HepG2 (cell line): Measurements from ENCODE around the gene FAM234B. TPM values are rescaled to one million over a fixed set of nuclear protein-coding genes. Genes with fewer than 3 reads are reported as not detected.

ENCODE experiments used
- ATAC-seq: fragments of 200-7000 bp; cut with Tn5 transposase; 3 replicates; pipeline ENCODE4 v1.9.1; 2020; ENCODE audit warnings: mild to moderate bottlenecking, moderate library complexity
- BruUV-seq: library from RNA; stranded (reverse); fragments of 400-500 nt; replicated peaks from 2 replicates; lab custom pipeline; 2021; lab: Mats Ljungman, UMichigan
- CTCF ChIA-PET: fragments of 300-600 bp; formaldehyde crosslinking; extraction: SDS; loops from one replicate; lab custom pipeline; 2021; ENCODE audit warnings: low total read pairs, inconsistent platforms, low intra/inter-chr PET ratio; lab: Yijun Ruan, JAX
- POLR2A ChIA-PET: fragments of 350-600 bp; sonication (Branson Sonifier 250); formaldehyde crosslinking; loops from one replicate; lab custom pipeline; 2020; ENCODE audit warnings: antibody characterized with exemption, inconsistent platforms; lab: Yijun Ruan, JAX
- DNase-seq: peaks from one replicate; pipeline ENCODE4 v3.0.0-alpha.2; 2015; ENCODE audit warnings: low spot score
- FAIRE-seq: peaks from 3 replicates; lab custom pipeline; 2011; peaks lifted over from hg19 to GRCh38; lab: Jason Lieb, UNC
- H2AFZ ChIP-seq: one replicate; pipeline ENCODE4 v1.6.1; 2011; ENCODE audit warnings: low read length, inconsistent platforms
- H3K27ac ChIP-seq: fragments of 300-600 bp; 3 replicates; pipeline ENCODE4 v1.8.0; 2011; ENCODE audit warnings: mixed run types, mild to moderate bottlenecking, mixed read lengths, low read length, inconsistent platforms; ENCODE audit not compliant: insufficient read depth; ENCODE audit errors: extremely low read length
- H3K27me3 ChIP-seq, 2 experiments: fragments of 200-600 bp in 1 of 2; 2 replicates in 1 of 2; 3 replicates in 1 of 2; pipeline versions ENCODE4 v1.6.0 to v1.8.0; 2011; ENCODE audit warnings: low read length in 2 of 2, mild to moderate bottlenecking in 2 of 2, moderate library complexity in 2 of 2, inconsistent platforms in 1 of 2; ENCODE audit not compliant: insufficient read depth in 2 of 2, control insufficient read depth in 1 of 2
- H3K36me3 ChIP-seq, 2 experiments: fragments of 200-600 bp in 1 of 2; replicated peaks in 1 of 2; 2 replicates in 1 of 2; 3 replicates in 1 of 2; pipeline versions ENCODE4 v1.5.1 to v1.8.0; 2011; ENCODE audit warnings: low read length in 2 of 2, inconsistent platforms in 1 of 2; ENCODE audit not compliant: insufficient read depth in 2 of 2, control insufficient read depth in 1 of 2
- H3K4me1 ChIP-seq: 2 replicates; pipeline ENCODE4 v1.5.1; 2012; ENCODE audit warnings: low read length, inconsistent platforms; ENCODE audit not compliant: insufficient read depth
- H3K4me2 ChIP-seq: 2 replicates; pipeline ENCODE4 v1.6.0; 2011; ENCODE audit warnings: low read depth, low read length, inconsistent platforms
- H3K4me3 ChIP-seq, 3 experiments: fragments of 200-600 bp in 1 of 3; sonication (generic), shearing (Covaris generic) in 1 of 3; replicated peaks in 1 of 3; 2 replicates each; pipeline ENCODE4 v1.5.1; 2011 to 2016; ENCODE audit warnings: low read length in 3 of 3, inconsistent platforms in 2 of 3, low read depth in 2 of 3, mild to moderate bottlenecking in 2 of 3, control low read depth in 1 of 3, mixed read lengths in 1 of 3; ENCODE audit not compliant: insufficient read depth in 1 of 3
- H3K79me2 ChIP-seq: one replicate; pipeline ENCODE4 v1.6.1; 2011; ENCODE audit warnings: low read length, inconsistent platforms; ENCODE audit not compliant: insufficient read depth
- H3K9ac ChIP-seq: 2 replicates; pipeline ENCODE4 v1.6.0; 2011; ENCODE audit warnings: mild to moderate bottlenecking, low read depth, low read length, inconsistent platforms; ENCODE audit not compliant: insufficient read depth
- H3K9me3 ChIP-seq: 2 replicates; pipeline ENCODE4 v1.5.1; 2012; ENCODE audit warnings: mild to moderate bottlenecking, low read length
- H4K20me1 ChIP-seq: 2 replicates; pipeline ENCODE4 v1.6.0; 2011; ENCODE audit warnings: inconsistent platforms, mild to moderate bottlenecking, low read length, moderate library complexity; ENCODE audit not compliant: insufficient read depth
- ASH2L ChIP-seq: fragments of 300-600, 200-600 bp; sonication (generic); IDR thresholded peaks from 2 replicates; pipeline ENCODE4 v1.7.0; 2017; ENCODE audit warnings: low read depth, mild to moderate bottlenecking, moderate library complexity, mixed read lengths, low read length; ENCODE audit not compliant: insufficient read length
- BCL3 ChIP-seq: sonication (generic); formaldehyde crosslinking; IDR thresholded peaks from 2 replicates; pipeline ENCODE4 v1.5.1; 2020; ENCODE audit warnings: mild to moderate bottlenecking, missing genetic modification reagents, moderate library complexity
- CHCHD3 ChIP-seq: sonication (generic); formaldehyde crosslinking; IDR thresholded peaks from 2 replicates; pipeline ENCODE4 v1.8.0; 2022; ENCODE audit warnings: mild to moderate bottlenecking, missing genetic modification reagents, moderate library complexity
- DRAP1 ChIP-seq: IDR thresholded peaks from 2 replicates; pipeline ENCODE4 v1.6.1; 2016; ENCODE audit warnings: missing genetic modification reagents, missing compliant biosample characterization
- GTF2F1 ChIP-seq: fragments of 150-350 bp; IDR thresholded peaks from 2 replicates; pipeline ENCODE4 v1.6.1; 2014; ENCODE audit warnings: low read length
- JARID2 ChIP-seq: sonication (generic); formaldehyde crosslinking; IDR thresholded peaks from 2 replicates; pipeline ENCODE4 v1.8.1; 2023; ENCODE audit warnings: missing genetic modification reagents, inconsistent platforms; ENCODE audit not compliant: insufficient replicate concordance
- KAT7 ChIP-seq: IDR thresholded peaks from 2 replicates; pipeline ENCODE4 v1.6.1; 2018; ENCODE audit warnings: borderline replicate concordance, missing compliant biosample characterization
- KLF13 ChIP-seq: sonication (generic); formaldehyde crosslinking; IDR thresholded peaks from 2 replicates; pipeline ENCODE4 v1.4.0; 2020; ENCODE audit warnings: mild to moderate bottlenecking, missing genetic modification reagents
- MAFK ChIP-seq, 2 experiments: IDR thresholded peaks in 1 of 2; conservative IDR thresholded peaks in 1 of 2; 2 replicates each; pipeline ENCODE4 v1.6.1; 2011; ENCODE audit warnings: improper control_type of control experiment in 2 of 2, low read length in 2 of 2
- PCBP2 ChIP-seq: fragments of 200-400 bp; formaldehyde crosslinking; optimal IDR thresholded peaks from 2 replicates; pipeline ENCODE3; 2018; ENCODE audit warnings: low read length, low read depth; ENCODE audit not compliant: poor library complexity, severe bottlenecking
- PRMT3 ChIP-seq: sonication (generic); formaldehyde crosslinking; IDR thresholded peaks from 2 replicates; pipeline ENCODE4 v1.8.1; 2022; ENCODE audit warnings: low read depth, mild to moderate bottlenecking, moderate library complexity, missing genetic modification reagents, borderline replicate concordance
- RBM22 ChIP-seq: fragments of 200-400 bp; formaldehyde crosslinking; optimal IDR thresholded peaks from 2 replicates; pipeline ENCODE3; 2017; ENCODE audit warnings: mild to moderate bottlenecking, low read length, moderate library complexity
- SETDB1 ChIP-seq: sonication (generic); formaldehyde crosslinking; IDR thresholded peaks from 2 replicates; pipeline ENCODE4 v1.5.1; 2020; ENCODE audit warnings: missing genetic modification reagents, mild to moderate bottlenecking, borderline replicate concordance
- TEF ChIP-seq: sonication (generic); formaldehyde crosslinking; IDR thresholded peaks from 2 replicates; pipeline ENCODE4 v1.5.0; 2020; ENCODE audit warnings: missing genetic modification reagents
- THRA ChIP-seq: sonication (generic); formaldehyde crosslinking; IDR thresholded peaks from 2 replicates; pipeline ENCODE4 v1.4.0; 2020; ENCODE audit warnings: missing genetic modification reagents, borderline replicate concordance
- ZNF607 ChIP-seq: sonication (generic); formaldehyde crosslinking; IDR thresholded peaks from 2 replicates; pipeline ENCODE4 v1.5.1; 2020; ENCODE audit warnings: missing genetic modification reagents, mild to moderate bottlenecking, borderline replicate concordance
- ZNF784 ChIP-seq: sonication (generic); formaldehyde crosslinking; IDR thresholded peaks from 2 replicates; pipeline ENCODE4 v1.5.1; 2020; ENCODE audit warnings: missing genetic modification reagents, mild to moderate bottlenecking, borderline replicate concordance
- ZSCAN9 ChIP-seq: IDR thresholded peaks from 2 replicates; pipeline ENCODE4 v1.6.1; 2016; ENCODE audit warnings: borderline replicate concordance
- WGBS: methylation state at CpG from one replicate; pipeline ENCODE4 v1.1.6; 2017; ENCODE audit warnings: low lambda C conversion rate; 5-methylcytosine and 5-hydroxymethylcytosine counted together
- in situ Hi-C: cut with HindIII; loops from 2 replicates; pipeline ENCODE4 v1.10.0; 2017; ENCODE audit warnings: low pct_unique_long_range_greater_than_20kb; ENCODE audit not compliant: extremely low pct_ligation_motif_present
- intact Hi-C: fragments of 100-400 bp; cut with micrococcal nuclease; formaldehyde crosslinking; loops from one replicate; pipeline ENCODE4 v1.10.0; 2022; ENCODE audit not compliant: unreplicated experiment
- polyA plus RNA-seq, 8 experiments: library from polyadenylated mRNA; depleted of rRNA in 3 of 8; stranded (reverse) in 7 of 8; unstranded in 1 of 8; fragments of >200 nt; fragmentation: Illumina TruSeq in 4 of 8; extraction: Trizol in 4 of 8; gene quantifications; 2 replicates each; pipeline versions ENCODE4 v1.2.1 to v1.2.3, GENCODE V29; 2011 to 2016; ENCODE audit warnings: low read depth in 4 of 8, missing spikeins in 1 of 8, mixed read lengths in 1 of 8; ENCODE audit not compliant: insufficient read depth in 1 of 8
- total RNA-seq, 5 experiments: library from RNA; depleted of rRNA; stranded (reverse); fragments of >200 nt; fragmentation: Illumina TruSeq; extraction: Trizol; gene quantifications; 2 replicates each; pipeline ENCODE4 v1.2.3, GENCODE V29; 2016; ENCODE audit warnings: low read depth in 1 of 5

The FAM234B gene
- total and polyA plus RNA-seq, 2 of the 13 experiments (the other 11 are each of a cell fraction or from before 2014, with no cell fraction given), result 7.8 to 13.8 TPM

GRCh38 chr12:13005649-13006048, 38.5 kb upstream of the FAM234B start (continued):
- no peak for TF ChIP-seq SETDB1
- TF ChIP-seq JARID2 (CRISPR knock-in tag), result no peak
- TF ChIP-seq ZNF607 (CRISPR knock-in tag), result no peak
- no peak for TF ChIP-seq CHCHD3 (CRISPR knock-in tag)
- TF ChIP-seq KLF13, result no peak
- no peak for TF ChIP-seq THRA
- TF ChIP-seq PCBP2, result no peak
- TF ChIP-seq RBM22, result no peak
- TF ChIP-seq DRAP1 (CRISPR knock-in tag), result no peak

- no peaks in the 10 kb centered on the region for H3K9me3 ChIP-seq
- WGBS, result 81% methylated on average over 7 of the region's 7 CpGs
- ChIA-PET CTCF (no interaction called here), POLR2A (no interaction called here)
- no peaks in the 10 kb centered on the region for H3K27me3 ChIP-seq
- no peak overlapping the region for H3K4me3 ChIP-seq
- no TSS peak for BruUV-seq
- H3K79me2 ChIP-seq, result no peaks in the 10 kb centered on the region
- in situ Hi-C loops (no loop called here), intact Hi-C loops (no loop called here)
- H3K36me3 ChIP-seq, result no peaks in the 10 kb centered on the region
- 0 out of 2 replicates have a peak, but pooled peaks cover 5% of the 10 kb centered on the region for H3K4me1 ChIP-seq
- FAIRE-seq (no peak), ATAC-seq (no peak), DNase-seq (no peak)
- H2AFZ ChIP-seq, result no peak overlapping the region
- no peak overlapping the region for H3K4me2 ChIP-seq
- H3K9ac ChIP-seq, result no peak overlapping the region
- H3K27ac ChIP-seq, result no peak overlapping the region
- no peaks in the 10 kb centered on the region for H4K20me1 ChIP-seq
- TF ChIP-seq ZNF784 (no peak), ZSCAN9 (CRISPR knock-in tag) (no peak), KAT7 (no peak), BCL3 (CRISPR knock-in tag) (no peak), GTF2F1 (no peak), MAFK (conservative IDR thresholded peaks at IDR 0.05 in 1 of 2, IDR thresholded peaks at IDR 0.05 in 1 of 2; ENCODE audit: low read length in 2 of 2) (no peak), TEF (no peak), PRMT3 (CRISPR knock-in tag) (no peak), ASH2L (no peak)
Observed at GRCh38 chr12:13007496-13008233, 36.5 kb upstream of the FAM234B start.
